ENCODE data around the gene SCAMP2.

DNA sequence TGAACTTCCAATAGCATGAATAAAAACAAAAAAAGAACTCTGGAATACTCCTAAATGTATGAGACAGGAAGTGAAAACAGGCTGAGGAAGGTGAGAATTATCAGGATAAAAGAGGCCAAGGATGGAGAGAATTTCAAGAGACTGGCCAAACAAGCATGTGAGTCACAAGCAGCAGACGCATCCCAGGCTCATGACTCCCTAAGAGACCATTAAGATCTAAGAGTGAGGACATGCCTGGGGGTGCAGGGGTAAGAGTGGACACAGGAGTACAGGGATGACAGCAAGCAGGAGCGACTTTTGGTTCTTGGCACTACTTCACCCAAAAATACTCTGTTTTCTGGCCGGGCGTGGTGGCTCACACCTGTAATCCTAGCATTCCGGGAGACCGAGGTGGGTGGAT, 7.1 kb downstream of the SCAMP2 start:
- TF ChIP-seq GATA2 (IDR thresholded peaks at IDR 0.05; ENCODE audit: low read depth, low read length) (no peak), GATA3 (IDR thresholded peaks at IDR 0.05; ENCODE audit: low read depth, low read length) (no peak)
